ENCODE measurements around the gene GRIA3. TPM values are rescaled to one million over a fixed set of nuclear protein-coding genes. Genes with fewer than 3 reads are reported as not detected.

GRIA3 gene
- total RNA-seq, 1 experiment from 2014 or later = not detected

- Histone ChIP-seq H3K4me2 (ENCODE audit: low read length) (no peak overlapping the region), H3K9me3 (ENCODE audit: control insufficient read depth in 1 of 2, insufficient read depth in 1 of 2, low read depth in 1 of 2, low read length in 2 of 2) (no peaks in the 10 kb centered on the region), H3K4me3 (replicated peaks in 1 of 2; ENCODE audit: low read depth in 1 of 2, low read length in 2 of 2) (no peak overlapping the region), H3K4me1 (ENCODE audit: control insufficient read depth in 1 of 2, insufficient read depth in 2 of 2, low read length in 2 of 2) (no peaks in the 10 kb centered on the region), H2AFZ (ENCODE audit: low read depth, low read length, poor library complexity, severe bottlenecking) (no peak overlapping the region), H3K27ac (ENCODE audit: low read depth, low read length) (no peak overlapping the region), H3K79me2 (ENCODE audit: insufficient read depth, low read length) (no peaks in the 10 kb centered on the region), H3K9me2 (ENCODE audit: insufficient read depth) (no peaks in the 10 kb centered on the region), H3K27me3 (ENCODE audit: insufficient read depth, low read length) (no peaks in the 10 kb centered on the region), H3K36me3 (ENCODE audit: control insufficient read depth in 1 of 2, insufficient read depth in 2 of 2, low read length in 2 of 2) (no peaks in the 10 kb centered on the region), H4K20me1 (ENCODE audit: insufficient read depth) (no peaks in the 10 kb centered on the region), H3K9ac (ENCODE audit: low read length) (no peak overlapping the region)
- RAD21 ChIA-PET (ENCODE audit: low non-redundant PET in 1 of 2, low total read pairs in 2 of 2, uncharacterized antibody in 2 of 2, unreplicated experiment in 2 of 2) = no interaction called here
- CTCF ChIA-PET = no interaction called here
- DNase-seq (ENCODE audit: low read depth, low spot score) (no peak), ATAC-seq (no peak)
- TF ChIP-seq JUND (IDR thresholded peaks at IDR 0.05) = no peak
- no peak for TF ChIP-seq CEBPB (IDR thresholded peaks at IDR 0.05; ENCODE audit: low read depth)
- TF ChIP-seq POLR2AphosphoS5 (IDR thresholded peaks at IDR 0.05; ENCODE audit: low read depth, low read length) = no peak
- TF ChIP-seq TCF7L2 (IDR thresholded peaks at IDR 0.05; ENCODE audit: borderline replicate concordance, extremely low read depth, insufficient read depth, insufficient read length) = no peak
- TF ChIP-seq EZH2 (IDR thresholded peaks at IDR 0.05) = no peak
- no peak for TF ChIP-seq SRF (IDR thresholded peaks at IDR 0.05; ENCODE audit: low read depth)
- no peak for TF ChIP-seq ZFX (IDR thresholded peaks at IDR 0.05)
- TF ChIP-seq, protein P1, sequence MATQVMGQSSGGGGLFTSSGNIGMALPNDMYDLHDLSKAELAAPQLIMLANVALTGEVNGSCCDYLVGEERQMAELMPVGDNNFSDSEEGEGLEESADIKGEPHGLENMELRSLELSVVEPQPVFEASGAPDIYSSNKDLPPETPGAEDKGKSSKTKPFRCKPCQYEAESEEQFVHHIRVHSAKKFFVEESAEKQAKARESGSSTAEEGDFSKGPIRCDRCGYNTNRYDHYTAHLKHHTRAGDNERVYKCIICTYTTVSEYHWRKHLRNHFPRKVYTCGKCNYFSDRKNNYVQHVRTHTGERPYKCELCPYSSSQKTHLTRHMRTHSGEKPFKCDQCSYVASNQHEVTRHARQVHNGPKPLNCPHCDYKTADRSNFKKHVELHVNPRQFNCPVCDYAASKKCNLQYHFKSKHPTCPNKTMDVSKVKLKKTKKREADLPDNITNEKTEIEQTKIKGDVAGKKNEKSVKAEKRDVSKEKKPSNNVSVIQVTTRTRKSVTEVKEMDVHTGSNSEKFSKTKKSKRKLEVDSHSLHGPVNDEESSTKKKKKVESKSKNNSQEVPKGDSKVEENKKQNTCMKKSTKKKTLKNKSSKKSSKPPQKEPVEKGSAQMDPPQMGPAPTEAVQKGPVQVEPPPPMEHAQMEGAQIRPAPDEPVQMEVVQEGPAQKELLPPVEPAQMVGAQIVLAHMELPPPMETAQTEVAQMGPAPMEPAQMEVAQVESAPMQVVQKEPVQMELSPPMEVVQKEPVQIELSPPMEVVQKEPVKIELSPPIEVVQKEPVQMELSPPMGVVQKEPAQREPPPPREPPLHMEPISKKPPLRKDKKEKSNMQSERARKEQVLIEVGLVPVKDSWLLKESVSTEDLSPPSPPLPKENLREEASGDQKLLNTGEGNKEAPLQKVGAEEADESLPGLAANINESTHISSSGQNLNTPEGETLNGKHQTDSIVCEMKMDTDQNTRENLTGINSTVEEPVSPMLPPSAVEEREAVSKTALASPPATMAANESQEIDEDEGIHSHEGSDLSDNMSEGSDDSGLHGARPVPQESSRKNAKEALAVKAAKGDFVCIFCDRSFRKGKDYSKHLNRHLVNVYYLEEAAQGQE (IDR thresholded peaks at IDR 0.05; ENCODE audit: low read depth) = no peak
- TF ChIP-seq ELF1 (IDR thresholded peaks at IDR 0.05; ENCODE audit: borderline replicate concordance, low read depth) = no peak
- TF ChIP-seq, protein P2, sequence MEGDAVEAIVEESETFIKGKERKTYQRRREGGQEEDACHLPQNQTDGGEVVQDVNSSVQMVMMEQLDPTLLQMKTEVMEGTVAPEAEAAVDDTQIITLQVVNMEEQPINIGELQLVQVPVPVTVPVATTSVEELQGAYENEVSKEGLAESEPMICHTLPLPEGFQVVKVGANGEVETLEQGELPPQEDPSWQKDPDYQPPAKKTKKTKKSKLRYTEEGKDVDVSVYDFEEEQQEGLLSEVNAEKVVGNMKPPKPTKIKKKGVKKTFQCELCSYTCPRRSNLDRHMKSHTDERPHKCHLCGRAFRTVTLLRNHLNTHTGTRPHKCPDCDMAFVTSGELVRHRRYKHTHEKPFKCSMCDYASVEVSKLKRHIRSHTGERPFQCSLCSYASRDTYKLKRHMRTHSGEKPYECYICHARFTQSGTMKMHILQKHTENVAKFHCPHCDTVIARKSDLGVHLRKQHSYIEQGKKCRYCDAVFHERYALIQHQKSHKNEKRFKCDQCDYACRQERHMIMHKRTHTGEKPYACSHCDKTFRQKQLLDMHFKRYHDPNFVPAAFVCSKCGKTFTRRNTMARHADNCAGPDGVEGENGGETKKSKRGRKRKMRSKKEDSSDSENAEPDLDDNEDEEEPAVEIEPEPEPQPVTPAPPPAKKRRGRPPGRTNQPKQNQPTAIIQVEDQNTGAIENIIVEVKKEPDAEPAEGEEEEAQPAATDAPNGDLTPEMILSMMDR (IDR thresholded peaks at IDR 0.05 in 2 of 3, conservative IDR thresholded peaks at IDR 0.05 in 1 of 3; ENCODE audit: borderline replicate concordance in 1 of 3, insufficient read depth in 1 of 3, low read depth in 2 of 3, low read length in 2 of 3) = no peak
- TF ChIP-seq SIN3A (IDR thresholded peaks at IDR 0.05; ENCODE audit: low read depth) = no peak
- no peak for TF ChIP-seq ATF3 (IDR thresholded peaks at IDR 0.05)
- no peak for TF ChIP-seq EZH2phosphoT487 (IDR thresholded peaks at IDR 0.05; ENCODE audit: borderline replicate concordance)
- TF ChIP-seq, protein P3, sequence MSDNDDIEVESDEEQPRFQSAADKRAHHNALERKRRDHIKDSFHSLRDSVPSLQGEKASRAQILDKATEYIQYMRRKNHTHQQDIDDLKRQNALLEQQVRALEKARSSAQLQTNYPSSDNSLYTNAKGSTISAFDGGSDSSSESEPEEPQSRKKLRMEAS (IDR thresholded peaks at IDR 0.05) = no peak
- TF ChIP-seq ZNF274 (IDR thresholded peaks at IDR 0.05; ENCODE audit: low read depth, low read length) = no peak
- intact Hi-C loops (cut with micrococcal nuclease) = no loop called here
- BruUV-seq (replicated peaks) = no TSS peak
- POLR2A ChIA-PET = no interaction called here
Measured at GRCh38 chrX:123324625-123325024, 140.5 kb downstream of the GRIA3 start.
